Measurements from ENCODE around the gene PLEKHA4.

Gene PLEKHA4

DNA sequence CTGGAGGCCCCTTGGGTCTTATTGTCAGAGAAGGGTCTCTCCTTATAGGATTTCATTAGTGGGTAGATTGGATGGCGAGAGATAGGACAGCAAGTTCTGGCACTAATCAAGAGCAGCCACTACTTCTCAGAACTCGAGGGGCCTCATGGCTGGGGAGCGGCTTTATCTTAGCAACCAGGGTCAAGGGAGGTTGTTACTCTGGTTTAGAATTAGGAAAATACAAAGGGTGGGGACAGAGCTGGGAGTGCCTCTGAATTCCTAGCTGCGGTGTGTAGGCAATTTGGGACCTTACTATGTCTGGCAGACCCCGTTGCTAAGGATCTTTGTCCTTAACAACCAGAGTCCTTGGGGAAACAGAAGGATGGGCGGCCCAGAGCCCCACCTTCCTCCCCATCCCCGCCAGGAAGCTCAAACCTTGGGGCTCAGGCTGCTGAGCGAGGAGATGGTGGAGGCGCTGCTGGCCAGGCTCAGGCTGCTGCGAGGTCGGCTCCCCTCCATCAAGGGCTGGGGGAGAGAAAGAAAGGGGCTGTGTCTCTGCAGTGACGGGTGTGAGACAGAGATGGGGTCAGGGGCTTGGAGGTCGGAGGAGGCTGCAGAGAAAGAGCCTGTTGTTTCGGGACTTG, 1.2 kb downstream of the PLEKHA4 start:
- no peak for TF ChIP-seq CTCF (IDR thresholded peaks at IDR 0.05)

- TF ChIP-seq CTCF (IDR thresholded peaks at IDR 0.05) = no peak
Measured at GRCh38 chr19:48866692-48867091, 1.7 kb downstream of the PLEKHA4 start.

DNA sequence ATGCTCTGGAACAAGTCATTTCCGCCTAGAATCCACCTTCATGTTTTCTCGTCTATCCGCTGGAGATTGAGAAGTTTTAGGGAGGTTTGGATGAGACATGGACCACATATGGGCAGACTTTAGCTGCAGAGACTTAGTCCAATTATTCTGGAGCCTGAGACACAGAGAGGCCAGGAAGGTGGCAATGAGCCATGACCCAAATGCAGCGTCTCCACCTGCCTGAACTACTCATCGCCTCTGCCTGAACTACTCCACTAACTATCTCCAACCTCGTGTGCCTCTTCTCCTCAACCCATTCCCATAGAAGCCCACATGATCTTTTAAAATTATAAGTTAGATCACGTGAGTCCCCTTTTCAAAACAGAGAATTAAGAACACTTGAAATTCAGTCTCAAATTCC, 5.6 kb downstream of the PLEKHA4 start:
- TF ChIP-seq CTCF (IDR thresholded peaks at IDR 0.05) = no peak

GRCh38 chr19:48861313-48861712, 7.1 kb downstream of the PLEKHA4 start:
- no peak for TF ChIP-seq CTCF (IDR thresholded peaks at IDR 0.05)

GRCh38 chr19:48859711-48860572, 8.5 kb downstream of the PLEKHA4 start:
- TF ChIP-seq CTCF (IDR thresholded peaks at IDR 0.05) = no peak

- no peak for TF ChIP-seq CTCF (IDR thresholded peaks at IDR 0.05)
Measured at GRCh38 chr19:48858984-48859710, 9.3 kb downstream of the PLEKHA4 start.

- TF ChIP-seq CTCF (IDR thresholded peaks at IDR 0.05) = no peak
Measured at GRCh38 chr19:48856921-48857320, 11.5 kb downstream of the PLEKHA4 start.

All from LNCAP (cell line).